A673 (cell line): ENCODE results near the gene RABGAP1L.

Experiments
- CTCF ChIP-seq: fragments of 300-800, 200-600 bp; sonication (generic); conservative IDR thresholded peaks from 2 replicates; pipeline ENCODE4 v1.5.1; 2017; ENCODE audit warnings: low read depth, mild to moderate bottlenecking, antibody characterized with exemption, low read length, moderate library complexity, mixed read lengths
- EZH2 ChIP-seq: fragments of 200-600 bp; sonication (generic); IDR thresholded peaks from 2 replicates; pipeline ENCODE4 v1.6.1; 2017; ENCODE audit warnings: borderline replicate concordance, low read depth, mild to moderate bottlenecking, mixed read lengths, antibody characterized with exemption, low read length; ENCODE audit not compliant: poor library complexity, severe bottlenecking

DNA sequence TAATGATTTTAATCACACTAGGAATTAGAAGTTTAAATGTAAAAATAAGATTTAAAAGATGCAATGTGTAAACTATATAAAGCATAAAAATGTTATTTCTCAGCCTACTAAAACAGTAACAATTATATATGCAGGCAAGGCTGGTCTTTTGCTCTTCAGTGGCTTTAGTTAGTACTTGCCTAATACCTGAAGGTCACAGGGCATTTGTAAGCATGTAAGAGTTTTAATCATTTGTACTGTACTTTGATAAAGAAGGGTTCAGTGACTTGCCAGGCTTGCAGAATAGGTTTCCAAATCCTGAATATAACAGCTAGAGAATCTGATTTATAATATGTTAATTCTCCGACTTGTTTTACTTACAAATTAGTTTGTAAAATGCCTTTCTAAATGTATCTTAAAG lies 545.0 kb downstream of the RABGAP1L start:
- TF ChIP-seq CTCF (no peak), EZH2 (no peak)
